ENCODE measurements around the gene NFIC.
"Not testable (repeated sequence)": the region's sequence is repeated elsewhere in the genome, so short reads cannot be mapped to it uniquely, and the experiment has no call there.

NFIC gene

GRCh38 chr19:3365836-3366752 is at the start of gene NFIC:
TSS of gene NFIC (plus strand) at chr19:3366583. CDS start at chr19:3366637, 54 bp downstream.
- ATAC-seq: peak; percentile 33
- DNase-seq: peak; percentile 59

- DNase-seq (no peak), ATAC-seq (no peak)
Observed at GRCh38 chr19:3316659-3317207, 49.6 kb upstream of the NFIC start.

- DNase-seq (no peak), ATAC-seq (no peak)
Observed at GRCh38 chr19:3319643-3320353, 46.6 kb upstream of the NFIC start.

GRCh38 chr19:3320354-3320670 is 46.1 kb upstream of the NFIC start:
- no peak for ATAC-seq
- DNase-seq: no peak

GRCh38 chr19:3320853-3321252 is 45.5 kb upstream of the NFIC start:
- DNase-seq (no peak), ATAC-seq (no peak)

- no peak for DNase-seq
- ATAC-seq: no peak
Observed at GRCh38 chr19:3321696-3322095, 44.7 kb upstream of the NFIC start.

GRCh38 chr19:3322199-3322978 is 44.0 kb upstream of the NFIC start:
- ATAC-seq (no peak), DNase-seq (no peak)

- DNase-seq: no peak
- ATAC-seq: peak; percentile 12
Observed at GRCh38 chr19:3323026-3323425, 43.4 kb upstream of the NFIC start.

GRCh38 chr19:3323658-3324057 is 42.7 kb upstream of the NFIC start:
- DNase-seq: no peak
- no peak for ATAC-seq

GRCh38 chr19:3324405-3324856 is 42.0 kb upstream of the NFIC start:
- ATAC-seq (peak; percentile 70), DNase-seq (peak; percentile 90)

GRCh38 chr19:3325451-3325850 is 40.9 kb upstream of the NFIC start:
- no peak for ATAC-seq

GRCh38 chr19:3328743-3329142 is 37.6 kb upstream of the NFIC start:
- ATAC-seq: no peak
- DNase-seq: no peak

More at GRCh38 chr19:3325451-3325850, 40.9 kb upstream of the NFIC start:
- DNase-seq: no peak

- ATAC-seq (no peak), DNase-seq (no peak)
Observed at GRCh38 chr19:3330047-3330446, 36.3 kb upstream of the NFIC start.

GRCh38 chr19:3332232-3332631 is 34.2 kb upstream of the NFIC start:
- ATAC-seq, DNase-seq: not testable (repeated sequence)

GRCh38 chr19:3333020-3333583 is 33.3 kb upstream of the NFIC start:
- DNase-seq: no peak
- ATAC-seq: no peak

- no peak for ATAC-seq
Observed at GRCh38 chr19:3333662-3334061, 32.7 kb upstream of the NFIC start.

GRCh38 chr19:3334749-3335430 is 31.5 kb upstream of the NFIC start:
- not testable (repeated sequence) for DNase-seq, ATAC-seq

More at GRCh38 chr19:3333662-3334061, 32.7 kb upstream of the NFIC start:
- DNase-seq: no peak

- DNase-seq (no peak), ATAC-seq (no peak)
Observed at GRCh38 chr19:3335431-3336350, 30.7 kb upstream of the NFIC start.

GRCh38 chr19:3336351-3336679 is 30.1 kb upstream of the NFIC start:
- ATAC-seq (no peak), DNase-seq (no peak)
